Epithelial cell of proximal tubule (primary cell): ENCODE results near the gene TFAP2C. TPM values are rescaled to one million over a fixed set of nuclear protein-coding genes. Genes with fewer than 3 reads are reported as not detected.

Experiments
- DNase-seq: peaks from one replicate; pipeline ENCODE4 v3.0.0-alpha.2; 2011; ENCODE audit warnings: low read depth
- H3K4me3 ChIP-seq: 2 replicates; pipeline ENCODE4 v1.5.1; 2011; ENCODE audit warnings: low read depth, mild to moderate bottlenecking, low read length
- CTCF ChIP-seq: conservative IDR thresholded peaks from 2 replicates; pipeline ENCODE4 v1.5.1; 2012; ENCODE audit warnings: low read depth, mild to moderate bottlenecking, low read length
- total RNA-seq: library from RNA; depleted of rRNA; stranded (reverse); fragments of >200 nt; gene quantifications from 2 replicates; pipeline ENCODE4 v1.2.3, GENCODE V29; 2015

The TFAP2C gene
- total RNA-seq, result 0.23 and 0.94 TPM in 2 replicates

- DNase-seq, result no peak
- TF ChIP-seq CTCF, result no peak
- H3K4me3 ChIP-seq, result peak within 1 kb of the TSS; percentile 50
Measured at GRCh38 chr20:56628873-56629463, at the start of gene TFAP2C. Gene TFAP2C (plus strand): TSS chr20:56629306. CDS start chr20:56629545, 239 bp downstream.

DNA sequence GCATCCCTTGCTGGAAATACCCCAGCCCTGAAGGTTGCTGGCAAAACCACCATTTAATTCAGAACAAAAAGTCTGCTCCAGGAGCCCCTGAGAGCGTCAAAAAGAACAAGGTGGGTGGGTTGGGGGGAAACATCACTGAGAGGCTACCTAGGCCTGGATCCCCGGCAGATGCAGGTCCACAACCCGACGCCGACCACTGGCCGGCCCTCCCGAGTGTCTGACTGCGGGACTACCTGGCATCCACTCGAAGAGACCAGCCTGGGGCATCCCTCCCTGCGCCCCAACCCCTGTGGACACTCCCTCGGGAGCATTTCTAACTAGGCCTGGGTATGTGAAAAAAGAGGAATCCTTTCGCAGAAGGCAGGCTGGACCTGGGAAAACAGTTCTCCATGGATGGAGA is 48.9 kb upstream of the TFAP2C start:
- no peak for DNase-seq
- H3K4me3 ChIP-seq, result no peak overlapping the region
- TF ChIP-seq CTCF, result no peak

- DNase-seq, result no peak
- TF ChIP-seq CTCF, result no peak
- H3K4me3 ChIP-seq, result no peak overlapping the region
Measured at GRCh38 chr20:56581701-56582100, 47.4 kb upstream of the TFAP2C start.

GRCh38 chr20:56582542-56582941 is 46.6 kb upstream of the TFAP2C start:
- no peak for DNase-seq
- no peak overlapping the region for H3K4me3 ChIP-seq
- TF ChIP-seq CTCF, result no peak

GRCh38 chr20:56584916-56585315 is 44.2 kb upstream of the TFAP2C start:
- DNase-seq, result no peak
- no peak overlapping the region for H3K4me3 ChIP-seq
- TF ChIP-seq CTCF, result no peak

DNA sequence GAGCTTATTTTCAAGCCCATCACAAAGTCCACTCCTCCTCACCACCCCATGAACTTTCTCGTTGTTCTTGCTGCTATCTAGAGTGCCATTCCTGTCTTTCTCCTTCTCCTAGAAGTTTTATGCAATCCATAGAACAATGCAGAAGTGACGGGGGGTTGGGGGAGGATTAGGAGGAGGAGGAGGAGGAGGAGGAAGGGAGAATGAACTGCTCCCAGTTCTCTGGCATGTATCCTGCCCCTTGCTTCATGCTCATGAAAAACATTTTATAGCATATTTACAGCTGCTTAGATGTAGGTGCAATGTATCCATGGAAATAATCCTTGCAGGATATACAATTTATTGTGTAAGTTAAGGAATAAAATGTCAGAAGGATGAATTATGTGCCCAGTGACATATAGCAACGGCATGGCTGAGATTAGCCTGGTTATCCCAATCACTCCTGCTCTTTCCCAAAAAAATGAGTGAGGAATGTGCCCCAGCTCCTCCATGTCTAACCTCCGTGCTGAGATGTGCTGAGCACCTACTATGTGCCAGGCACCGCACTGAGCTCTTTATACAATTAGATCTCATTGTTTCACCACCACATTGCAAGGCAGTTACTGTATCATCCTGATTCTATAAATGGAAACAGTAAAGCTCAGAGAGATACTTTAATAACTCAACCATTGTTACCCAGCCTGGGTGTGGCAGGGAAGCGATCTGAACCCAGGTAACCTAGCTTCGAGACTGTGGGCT is 41.6 kb upstream of the TFAP2C start:
- no peak for TF ChIP-seq CTCF
- H3K4me3 ChIP-seq, result no peak overlapping the region
- DNase-seq, result no peak

- no peak for TF ChIP-seq CTCF
- DNase-seq, result no peak
- H3K4me3 ChIP-seq, result no peak overlapping the region
Measured at GRCh38 chr20:56588996-56589395, 40.1 kb upstream of the TFAP2C start.
